OCI-LY7 (cell line): ENCODE measurements around the gene NINJ2. TPM values are rescaled to one million over a fixed set of nuclear protein-coding genes. Genes with fewer than 3 reads are reported as not detected.

Experiments
- BruUV-seq: library from RNA; stranded (reverse); fragments of 400-500 nt; replicated peaks from 2 replicates; lab custom pipeline; 2021; lab: Mats Ljungman, UMichigan
- CTCF ChIA-PET: fragments of 300-600 bp; sonication (Branson Sonifier 250); formaldehyde crosslinking; loops from one replicate; lab custom pipeline; 2022; ENCODE audit warnings: antibody characterized with exemption; ENCODE audit not compliant: unreplicated experiment; lab: Charles Lee
- POLR2A ChIA-PET: fragments of 300-600 bp; sonication (Branson Sonifier 250); formaldehyde crosslinking; loops from one replicate; lab custom pipeline; 2022; ENCODE audit warnings: antibody characterized with exemption; lab: Charles Lee
- DNase-seq: peaks from one replicate; pipeline ENCODE4 v3.0.0-alpha.2; 2015; ENCODE audit warnings: low spot score
- H2AFZ ChIP-seq: fragments of 200-600 bp; sonication (generic), shearing (Covaris generic); 2 replicates; pipeline ENCODE4 v1.6.1; 2014; ENCODE audit warnings: mild to moderate bottlenecking, antibody characterized with exemption, low read length, moderate library complexity
- H3K27ac ChIP-seq: fragments of 200-600 bp; sonication (generic); 2 replicates; pipeline ENCODE4 v1.5.1; 2014; ENCODE audit warnings: mixed run types, low read depth, mild to moderate bottlenecking, moderate library complexity, low read length, inconsistent platforms; ENCODE audit not compliant: poor library complexity, severe bottlenecking
- H3K36me3 ChIP-seq: fragments of 200-600 bp; sonication (generic); 2 replicates; pipeline ENCODE4 v1.6.1; 2014; ENCODE audit warnings: mild to moderate bottlenecking, antibody characterized with exemption, low read length, moderate library complexity, mixed read lengths; ENCODE audit not compliant: insufficient read depth
- H3K4me1 ChIP-seq: fragments of 200-600 bp; sonication (generic); 2 replicates; pipeline ENCODE4 v1.5.1; 2014; ENCODE audit warnings: mild to moderate bottlenecking, low read length; ENCODE audit not compliant: insufficient read depth, poor library complexity, severe bottlenecking
- H3K4me2 ChIP-seq: fragments of 200-600 bp; sonication (generic); 2 replicates; pipeline ENCODE4 v1.6.1; 2014; ENCODE audit warnings: mild to moderate bottlenecking, low read length
- H3K4me3 ChIP-seq: fragments of 200-600 bp; sonication (generic); 2 replicates; pipeline ENCODE4 v1.5.1; 2014; ENCODE audit warnings: mild to moderate bottlenecking, low read depth, low read length; ENCODE audit not compliant: poor library complexity, severe bottlenecking
- H3K79me2 ChIP-seq: fragments of 200-600 bp; sonication (generic); 2 replicates; pipeline ENCODE4 v1.6.1; 2016; ENCODE audit warnings: low read depth, mild to moderate bottlenecking, low read length, moderate library complexity, mixed read lengths; ENCODE audit not compliant: insufficient read depth
- H3K9me2 ChIP-seq: fragments of 200-600 bp; sonication (generic); 2 replicates; pipeline ENCODE4 v1.6.1; 2016; ENCODE audit warnings: mild to moderate bottlenecking, low read length, mixed read lengths; ENCODE audit not compliant: insufficient read depth
- H3K9me3 ChIP-seq: fragments of 200-600 bp; sonication (generic); 2 replicates; pipeline ENCODE4 v1.6.1; 2014; ENCODE audit warnings: mild to moderate bottlenecking, mixed run types, low read length, mixed read lengths
- H4K20me1 ChIP-seq: fragments of 200-600 bp; sonication (generic); 2 replicates; pipeline ENCODE4 v1.6.1; 2014; ENCODE audit warnings: mild to moderate bottlenecking, antibody characterized with exemption, low read length, moderate library complexity, mixed read lengths; ENCODE audit not compliant: insufficient read depth
- EZH2phosphoT487 ChIP-seq: fragments of 200-600 bp; sonication (generic); IDR thresholded peaks from 2 replicates; pipeline ENCODE4 v1.6.1; 2018; ENCODE audit warnings: low read depth, borderline replicate concordance, mild to moderate bottlenecking, mixed run types, antibody characterized with exemption, low read length, moderate library complexity, mixed read lengths
- intact Hi-C: fragments of 100-400 bp; cut with micrococcal nuclease; formaldehyde crosslinking; loops from one replicate; pipeline ENCODE4 v1.10.0; 2022; ENCODE audit not compliant: unreplicated experiment
- total RNA-seq, 2 experiments: library from RNA; depleted of rRNA in 1 of 2; stranded (reverse); fragments of >200 nt in 1 of 2; shearing (Covaris generic) in 1 of 2; gene quantifications; 2 replicates each; pipeline ENCODE4 v1.2.3, GENCODE V29; 2014 to 2022
- TF ChIP-seq, protein P1 (sequence below): fragments of 200-600 bp; sonication (generic); conservative IDR thresholded peaks from 2 replicates; pipeline ENCODE4 v1.5.1; 2014; ENCODE audit warnings: mild to moderate bottlenecking, antibody characterized with exemption, low read length, moderate library complexity, mixed read lengths

NINJ2 gene
- total RNA-seq, 2 experiments from 2014 or later: 0.79 to 4.4 TPM

DNA sequence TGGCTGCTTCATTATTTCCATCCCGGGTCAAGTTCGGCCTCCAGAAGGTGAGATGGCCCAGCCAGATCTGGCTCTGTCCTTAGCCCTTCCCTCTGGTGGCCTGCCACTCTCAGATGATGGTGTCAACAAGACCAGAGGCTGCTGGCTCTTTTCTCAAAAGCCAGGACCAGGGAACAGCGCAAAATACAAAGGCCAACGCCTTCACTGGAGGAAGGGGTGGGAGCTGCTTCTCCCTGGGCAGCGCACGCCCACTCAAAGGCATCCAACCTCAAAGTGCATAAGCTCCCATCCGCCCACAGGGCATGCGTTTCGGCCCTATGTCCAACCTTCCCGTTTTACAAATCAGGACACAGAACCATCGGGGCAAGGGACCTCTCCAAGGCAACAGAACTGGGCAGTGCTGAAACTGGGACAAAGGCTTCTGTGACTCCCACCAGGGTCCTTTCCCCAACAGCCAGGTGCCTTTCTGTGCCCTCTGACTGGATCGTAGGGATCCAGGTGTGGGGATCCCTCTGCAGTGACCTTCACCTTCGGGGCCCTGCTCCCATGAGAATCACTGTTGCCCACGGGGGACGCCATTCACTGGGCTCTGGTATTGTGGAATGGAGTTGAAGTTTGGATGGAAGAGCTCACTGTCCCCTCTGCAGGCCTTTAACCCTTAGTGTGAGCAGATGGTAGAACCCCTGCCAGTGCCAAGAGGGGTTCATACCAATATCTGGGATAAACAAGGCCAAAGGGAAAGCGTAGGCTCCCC is 76.8 kb downstream of the NINJ2 start:
- Histone ChIP-seq H3K9me2 (no peaks in the 10 kb centered on the region), H3K9me3 (no peaks in the 10 kb centered on the region), H3K79me2 (no peaks in the 10 kb centered on the region), H3K4me2 (no peak overlapping the region), H4K20me1 (no peaks in the 10 kb centered on the region), H3K4me1 (no peaks in the 10 kb centered on the region), H3K4me3 (no peak overlapping the region), H3K27ac (no peak overlapping the region), H3K36me3 (no peaks in the 10 kb centered on the region), H2AFZ (no peak overlapping the region)
- no TSS peak for BruUV-seq
- ChIA-PET POLR2A (interaction anchor here (1.7 kb wide), 1 partner anchor 10 kb away, joined by 7 read pairs; no protein-coding TSS in a partner anchor), CTCF (no interaction called here)
- TF ChIP-seq, protein P1, sequence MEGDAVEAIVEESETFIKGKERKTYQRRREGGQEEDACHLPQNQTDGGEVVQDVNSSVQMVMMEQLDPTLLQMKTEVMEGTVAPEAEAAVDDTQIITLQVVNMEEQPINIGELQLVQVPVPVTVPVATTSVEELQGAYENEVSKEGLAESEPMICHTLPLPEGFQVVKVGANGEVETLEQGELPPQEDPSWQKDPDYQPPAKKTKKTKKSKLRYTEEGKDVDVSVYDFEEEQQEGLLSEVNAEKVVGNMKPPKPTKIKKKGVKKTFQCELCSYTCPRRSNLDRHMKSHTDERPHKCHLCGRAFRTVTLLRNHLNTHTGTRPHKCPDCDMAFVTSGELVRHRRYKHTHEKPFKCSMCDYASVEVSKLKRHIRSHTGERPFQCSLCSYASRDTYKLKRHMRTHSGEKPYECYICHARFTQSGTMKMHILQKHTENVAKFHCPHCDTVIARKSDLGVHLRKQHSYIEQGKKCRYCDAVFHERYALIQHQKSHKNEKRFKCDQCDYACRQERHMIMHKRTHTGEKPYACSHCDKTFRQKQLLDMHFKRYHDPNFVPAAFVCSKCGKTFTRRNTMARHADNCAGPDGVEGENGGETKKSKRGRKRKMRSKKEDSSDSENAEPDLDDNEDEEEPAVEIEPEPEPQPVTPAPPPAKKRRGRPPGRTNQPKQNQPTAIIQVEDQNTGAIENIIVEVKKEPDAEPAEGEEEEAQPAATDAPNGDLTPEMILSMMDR: no peak
- intact Hi-C loops: no loop called here
- no peak for DNase-seq

DNA sequence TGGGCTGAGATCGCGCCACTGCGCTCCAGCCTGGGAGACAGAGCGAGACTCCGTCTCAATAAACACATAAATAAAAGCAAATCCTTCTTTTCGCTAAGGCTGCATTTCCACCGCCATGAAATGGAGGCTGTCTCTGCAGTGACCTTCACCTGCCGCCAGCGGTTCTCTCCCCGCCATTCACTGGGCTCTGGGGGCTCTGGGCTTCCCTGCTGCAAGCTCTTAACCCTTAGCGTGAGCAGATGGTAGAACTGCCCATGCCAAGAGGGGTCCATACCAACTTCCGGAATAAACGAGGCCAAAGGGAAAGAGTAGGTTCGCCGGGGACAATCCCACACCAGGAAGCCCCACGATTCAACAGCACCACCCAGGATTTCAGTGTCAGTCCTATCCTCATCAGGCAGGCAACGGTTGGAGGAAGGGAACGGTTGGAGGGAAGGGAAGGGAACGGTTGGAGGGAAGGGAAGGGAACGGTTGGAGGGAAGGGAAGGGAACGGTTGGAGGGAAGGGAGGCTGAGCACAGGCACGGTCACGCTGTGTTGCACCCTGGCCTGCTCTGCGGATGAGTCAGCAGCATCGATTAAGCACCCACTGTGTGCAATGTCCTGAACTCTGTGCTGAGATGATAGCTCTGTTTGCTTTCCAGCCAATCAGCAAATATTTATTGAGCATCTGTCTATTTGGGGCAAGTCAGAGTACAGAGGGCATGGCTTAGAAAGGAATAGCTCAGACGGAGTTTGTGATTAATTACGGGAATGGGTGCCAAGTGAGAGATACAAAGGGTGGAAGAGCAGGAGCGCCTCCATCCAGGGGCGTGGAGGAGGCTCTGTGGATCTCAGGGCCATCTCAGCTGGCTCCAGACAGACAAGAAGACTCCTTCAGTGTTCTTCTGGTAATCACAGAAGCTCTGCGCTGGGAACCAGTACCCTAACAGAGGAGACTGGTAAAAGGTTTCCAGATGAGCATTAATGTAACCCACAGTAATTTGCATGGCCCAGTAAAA is 77.9 kb downstream of the NINJ2 start:
- H3K36me3 ChIP-seq: no peaks in the 10 kb centered on the region
- ChIA-PET POLR2A (interaction anchor here (1.7 kb wide), 1 partner anchor 9 kb away, joined by 7 read pairs; no protein-coding TSS in a partner anchor), CTCF (no interaction called here)
- BruUV-seq: no TSS peak
- no peaks in the 10 kb centered on the region for H3K4me1 ChIP-seq
- DNase-seq: no peak
- H2AFZ ChIP-seq: no peak overlapping the region
- H3K4me3 ChIP-seq: no peak overlapping the region
- no peak for TF ChIP-seq EZH2phosphoT487
- TF ChIP-seq, protein P1: no peak
- no peaks in the 10 kb centered on the region for H3K9me2 ChIP-seq
- intact Hi-C loops: no loop called here
- no peaks in the 10 kb centered on the region for H4K20me1 ChIP-seq
- no peak overlapping the region for H3K27ac ChIP-seq
- H3K4me2 ChIP-seq: no peak overlapping the region
- no peaks in the 10 kb centered on the region for H3K9me3 ChIP-seq
- H3K79me2 ChIP-seq: no peaks in the 10 kb centered on the region
